Measurements from ENCODE around the gene PLCB4.

DNA sequence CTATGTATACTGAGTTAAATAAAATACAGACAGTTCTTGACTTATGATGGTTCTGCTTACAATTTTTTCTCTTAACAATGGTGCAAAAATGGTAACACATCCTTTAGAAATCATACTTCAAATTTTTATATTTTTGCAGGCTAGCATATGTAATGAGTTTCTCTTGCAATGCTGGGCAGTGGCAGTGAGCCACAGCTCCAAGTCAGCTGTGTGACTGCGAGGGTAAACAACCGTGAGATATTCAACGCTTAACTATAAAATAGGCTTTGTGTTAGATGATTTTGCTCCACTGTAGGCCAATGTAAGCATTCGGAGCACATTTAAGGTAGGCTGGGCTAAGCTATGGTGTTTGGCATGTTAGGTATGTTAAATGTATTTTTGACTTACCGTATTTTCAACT is 136.1 kb downstream of the PLCB4 start:
- TF ChIP-seq POLR2A (IDR thresholded peaks at IDR 0.05) (no peak), POLR2AphosphoS5 (IDR thresholded peaks at IDR 0.05) (no peak), EP300 (IDR thresholded peaks at IDR 0.05) (no peak)
